Neural cell (in vitro differentiated cells): ENCODE results near the gene SOS1.

Source experiments
- EP300 ChIP-seq: fragments of 450-650 bp; conservative IDR thresholded peaks from 2 replicates; pipeline ENCODE4 v1.6.1; 2014; ENCODE audit warnings: antibody characterized with exemption, mild to moderate bottlenecking, moderate library complexity; ENCODE audit not compliant: poor library complexity, severe bottlenecking
- POLR2AphosphoS5 ChIP-seq: IDR thresholded peaks from 2 replicates; pipeline ENCODE4 v1.6.1; 2012
- RAD21 ChIP-seq: fragments of 450-650 bp; conservative IDR thresholded peaks from 2 replicates; pipeline ENCODE4 v1.6.1; 2014; ENCODE audit warnings: antibody characterized with exemption, mild to moderate bottlenecking, moderate library complexity
- TAF1 ChIP-seq: IDR thresholded peaks from 2 replicates; pipeline ENCODE4 v1.6.1; 2012; ENCODE audit warnings: low read depth
- TF ChIP-seq, protein P1 (sequence below): fragments of 450-650 bp; IDR thresholded peaks from 2 replicates; pipeline ENCODE4 v1.5.1; 2014; ENCODE audit warnings: antibody characterized with exemption, mild to moderate bottlenecking, moderate library complexity; ENCODE audit not compliant: poor library complexity, severe bottlenecking

DNA sequence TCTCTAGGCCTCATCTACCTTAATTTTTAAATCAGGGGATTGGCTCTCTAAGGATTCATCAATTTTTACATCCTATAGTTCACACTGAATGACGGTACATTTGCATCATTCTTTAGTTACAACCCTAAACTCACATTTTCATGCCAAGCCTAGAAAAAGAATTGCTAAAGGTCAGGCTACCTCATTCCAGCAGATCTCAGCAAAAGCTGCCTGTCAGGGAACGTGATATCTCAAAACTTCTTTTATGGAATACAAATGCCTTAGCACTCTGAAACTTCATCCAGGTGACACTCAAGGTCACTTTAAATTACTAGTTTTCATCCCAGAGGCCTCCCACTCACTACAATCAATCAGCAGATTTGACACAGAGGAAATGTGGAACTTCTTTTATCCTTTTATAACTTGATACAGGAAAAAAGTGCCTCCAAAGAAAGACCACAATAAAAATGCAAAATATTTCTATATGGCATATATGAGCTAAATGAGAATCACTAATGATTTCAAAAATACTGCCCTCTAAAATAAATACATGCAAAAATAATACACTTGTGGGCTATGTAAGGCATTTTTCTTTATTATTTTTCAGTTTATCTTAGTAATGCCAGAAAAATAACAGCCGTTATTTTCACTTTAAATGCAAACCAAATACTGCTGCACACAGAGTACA lies 139.7 kb downstream of the SOS1 start:
- TF ChIP-seq TAF1 (no peak), POLR2AphosphoS5 (no peak), EP300 (no peak), RAD21 (no peak)
- TF ChIP-seq, protein P1, sequence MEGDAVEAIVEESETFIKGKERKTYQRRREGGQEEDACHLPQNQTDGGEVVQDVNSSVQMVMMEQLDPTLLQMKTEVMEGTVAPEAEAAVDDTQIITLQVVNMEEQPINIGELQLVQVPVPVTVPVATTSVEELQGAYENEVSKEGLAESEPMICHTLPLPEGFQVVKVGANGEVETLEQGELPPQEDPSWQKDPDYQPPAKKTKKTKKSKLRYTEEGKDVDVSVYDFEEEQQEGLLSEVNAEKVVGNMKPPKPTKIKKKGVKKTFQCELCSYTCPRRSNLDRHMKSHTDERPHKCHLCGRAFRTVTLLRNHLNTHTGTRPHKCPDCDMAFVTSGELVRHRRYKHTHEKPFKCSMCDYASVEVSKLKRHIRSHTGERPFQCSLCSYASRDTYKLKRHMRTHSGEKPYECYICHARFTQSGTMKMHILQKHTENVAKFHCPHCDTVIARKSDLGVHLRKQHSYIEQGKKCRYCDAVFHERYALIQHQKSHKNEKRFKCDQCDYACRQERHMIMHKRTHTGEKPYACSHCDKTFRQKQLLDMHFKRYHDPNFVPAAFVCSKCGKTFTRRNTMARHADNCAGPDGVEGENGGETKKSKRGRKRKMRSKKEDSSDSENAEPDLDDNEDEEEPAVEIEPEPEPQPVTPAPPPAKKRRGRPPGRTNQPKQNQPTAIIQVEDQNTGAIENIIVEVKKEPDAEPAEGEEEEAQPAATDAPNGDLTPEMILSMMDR = no peak
